ENCODE data around the gene HOXA1.

HOXA1 gene

DNA sequence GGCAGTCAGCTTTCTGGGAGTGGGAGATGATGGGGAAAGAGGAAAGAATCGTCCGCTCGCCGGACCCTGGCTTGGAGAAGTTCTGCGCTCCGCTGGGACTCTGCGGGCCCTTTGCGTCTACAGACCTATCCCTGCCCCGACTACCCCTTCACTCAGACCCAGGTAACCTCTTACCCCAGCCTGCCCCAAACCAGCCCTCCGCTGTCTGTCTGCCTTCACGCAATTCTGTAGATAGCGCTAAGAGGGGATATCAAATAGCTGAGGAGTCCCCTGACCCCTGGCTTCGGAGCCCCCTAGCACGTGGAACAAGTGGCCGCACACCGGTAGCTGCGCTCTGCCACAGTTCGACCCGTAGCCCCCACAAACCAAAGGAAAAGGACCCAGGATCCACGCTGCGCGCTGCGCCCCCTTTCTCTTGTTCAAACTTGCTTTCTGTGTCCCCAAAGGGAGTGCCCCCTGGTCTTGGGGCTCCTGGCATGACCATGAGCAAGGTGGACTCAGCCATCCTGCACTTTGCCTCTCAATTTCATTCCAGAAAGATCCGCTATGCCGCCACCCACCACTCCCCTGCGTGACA lies 27.8 kb upstream of the HOXA1 start:
- no peak for ATAC-seq

DNA sequence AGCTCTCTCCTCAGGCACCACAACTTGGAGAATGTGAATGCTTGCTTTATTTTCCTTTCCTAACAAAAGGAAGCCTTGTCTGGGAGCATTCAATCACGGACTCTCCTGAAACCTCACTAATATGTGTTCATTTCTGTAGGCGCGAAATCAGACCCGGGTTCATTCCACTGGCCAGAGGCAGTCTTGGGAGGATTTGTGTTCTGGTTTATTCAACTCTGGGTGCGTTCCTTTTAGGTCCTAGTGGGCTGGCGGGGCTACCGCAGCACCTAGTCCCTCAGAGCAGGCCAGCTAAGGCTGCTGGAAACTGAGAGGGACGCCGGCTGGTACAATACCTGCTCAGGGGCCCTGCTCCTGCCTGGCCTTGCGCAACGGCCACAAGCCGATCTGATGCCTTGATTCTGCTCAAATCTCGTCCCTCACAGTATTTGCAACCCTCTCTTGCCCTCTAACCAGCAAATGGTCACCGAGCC lies 27.2 kb upstream of the HOXA1 start:
- TF ChIP-seq, protein P1, sequence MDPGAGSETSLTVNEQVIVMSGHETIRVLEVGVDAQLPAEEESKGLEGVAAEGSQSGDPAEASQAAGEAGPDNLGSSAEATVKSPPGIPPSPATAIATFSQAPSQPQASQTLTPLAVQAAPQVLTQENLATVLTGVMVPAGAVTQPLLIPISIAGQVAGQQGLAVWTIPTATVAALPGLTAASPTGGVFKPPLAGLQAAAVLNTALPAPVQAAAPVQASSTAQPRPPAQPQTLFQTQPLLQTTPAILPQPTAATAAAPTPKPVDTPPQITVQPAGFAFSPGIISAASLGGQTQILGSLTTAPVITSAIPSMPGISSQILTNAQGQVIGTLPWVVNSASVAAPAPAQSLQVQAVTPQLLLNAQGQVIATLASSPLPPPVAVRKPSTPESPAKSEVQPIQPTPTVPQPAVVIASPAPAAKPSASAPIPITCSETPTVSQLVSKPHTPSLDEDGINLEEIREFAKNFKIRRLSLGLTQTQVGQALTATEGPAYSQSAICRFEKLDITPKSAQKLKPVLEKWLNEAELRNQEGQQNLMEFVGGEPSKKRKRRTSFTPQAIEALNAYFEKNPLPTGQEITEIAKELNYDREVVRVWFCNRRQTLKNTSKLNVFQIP (CRISPR knock-in tag; IDR thresholded peaks at IDR 0.05; ENCODE audit: borderline replicate concordance, low read depth) = no peak
- TF ChIP-seq ZNF70 (CRISPR knock-in tag; IDR thresholded peaks at IDR 0.05) (no peak), ZFP3 (CRISPR knock-in tag; IDR thresholded peaks at IDR 0.05) (no peak), CSDC2 (CRISPR knock-in tag; IDR thresholded peaks at IDR 0.05) (no peak), ISL1 (CRISPR knock-in tag; IDR thresholded peaks at IDR 0.05) (no peak), SNAI2 (CRISPR knock-in tag; IDR thresholded peaks at IDR 0.05) (no peak), TOX (CRISPR knock-in tag; IDR thresholded peaks at IDR 0.05; ENCODE audit: borderline replicate concordance) (no peak), ESRRG (CRISPR knock-in tag; IDR thresholded peaks at IDR 0.05) (no peak), ZNF565 (CRISPR knock-in tag; conservative IDR thresholded peaks at IDR 0.05; ENCODE audit: low read depth) (no peak), BACH2 (CRISPR knock-in tag; IDR thresholded peaks at IDR 0.05; ENCODE audit: borderline replicate concordance) (no peak), PPARA (CRISPR knock-in tag; IDR thresholded peaks at IDR 0.05; ENCODE audit: borderline replicate concordance) (no peak), TCF4 (CRISPR knock-in tag; IDR thresholded peaks at IDR 0.05; ENCODE audit: borderline replicate concordance) (no peak)
- TF ChIP-seq, protein P2, sequence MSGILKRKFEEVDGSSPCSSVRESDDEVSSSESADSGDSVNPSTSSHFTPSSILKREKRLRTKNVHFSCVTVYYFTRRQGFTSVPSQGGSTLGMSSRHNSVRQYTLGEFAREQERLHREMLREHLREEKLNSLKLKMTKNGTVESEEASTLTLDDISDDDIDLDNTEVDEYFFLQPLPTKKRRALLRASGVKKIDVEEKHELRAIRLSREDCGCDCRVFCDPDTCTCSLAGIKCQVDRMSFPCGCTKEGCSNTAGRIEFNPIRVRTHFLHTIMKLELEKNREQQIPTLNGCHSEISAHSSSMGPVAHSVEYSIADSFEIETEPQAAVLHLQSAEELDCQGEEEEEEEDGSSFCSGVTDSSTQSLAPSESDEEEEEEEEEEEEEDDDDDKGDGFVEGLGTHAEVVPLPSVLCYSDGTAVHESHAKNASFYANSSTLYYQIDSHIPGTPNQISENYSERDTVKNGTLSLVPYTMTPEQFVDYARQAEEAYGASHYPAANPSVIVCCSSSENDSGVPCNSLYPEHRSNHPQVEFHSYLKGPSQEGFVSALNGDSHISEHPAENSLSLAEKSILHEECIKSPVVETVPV (CRISPR knock-in tag; IDR thresholded peaks at IDR 0.05) = no peak
- TF ChIP-seq, protein P3, sequence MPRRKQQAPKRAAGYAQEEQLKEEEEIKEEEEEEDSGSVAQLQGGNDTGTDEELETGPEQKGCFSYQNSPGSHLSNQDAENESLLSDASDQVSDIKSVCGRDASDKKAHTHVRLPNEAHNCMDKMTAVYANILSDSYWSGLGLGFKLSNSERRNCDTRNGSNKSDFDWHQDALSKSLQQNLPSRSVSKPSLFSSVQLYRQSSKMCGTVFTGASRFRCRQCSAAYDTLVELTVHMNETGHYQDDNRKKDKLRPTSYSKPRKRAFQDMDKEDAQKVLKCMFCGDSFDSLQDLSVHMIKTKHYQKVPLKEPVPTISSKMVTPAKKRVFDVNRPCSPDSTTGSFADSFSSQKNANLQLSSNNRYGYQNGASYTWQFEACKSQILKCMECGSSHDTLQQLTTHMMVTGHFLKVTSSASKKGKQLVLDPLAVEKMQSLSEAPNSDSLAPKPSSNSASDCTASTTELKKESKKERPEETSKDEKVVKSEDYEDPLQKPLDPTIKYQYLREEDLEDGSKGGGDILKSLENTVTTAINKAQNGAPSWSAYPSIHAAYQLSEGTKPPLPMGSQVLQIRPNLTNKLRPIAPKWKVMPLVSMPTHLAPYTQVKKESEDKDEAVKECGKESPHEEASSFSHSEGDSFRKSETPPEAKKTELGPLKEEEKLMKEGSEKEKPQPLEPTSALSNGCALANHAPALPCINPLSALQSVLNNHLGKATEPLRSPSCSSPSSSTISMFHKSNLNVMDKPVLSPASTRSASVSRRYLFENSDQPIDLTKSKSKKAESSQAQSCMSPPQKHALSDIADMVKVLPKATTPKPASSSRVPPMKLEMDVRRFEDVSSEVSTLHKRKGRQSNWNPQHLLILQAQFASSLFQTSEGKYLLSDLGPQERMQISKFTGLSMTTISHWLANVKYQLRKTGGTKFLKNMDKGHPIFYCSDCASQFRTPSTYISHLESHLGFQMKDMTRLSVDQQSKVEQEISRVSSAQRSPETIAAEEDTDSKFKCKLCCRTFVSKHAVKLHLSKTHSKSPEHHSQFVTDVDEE (CRISPR knock-in tag; IDR thresholded peaks at IDR 0.05) = no peak
- TF ChIP-seq, protein P4, sequence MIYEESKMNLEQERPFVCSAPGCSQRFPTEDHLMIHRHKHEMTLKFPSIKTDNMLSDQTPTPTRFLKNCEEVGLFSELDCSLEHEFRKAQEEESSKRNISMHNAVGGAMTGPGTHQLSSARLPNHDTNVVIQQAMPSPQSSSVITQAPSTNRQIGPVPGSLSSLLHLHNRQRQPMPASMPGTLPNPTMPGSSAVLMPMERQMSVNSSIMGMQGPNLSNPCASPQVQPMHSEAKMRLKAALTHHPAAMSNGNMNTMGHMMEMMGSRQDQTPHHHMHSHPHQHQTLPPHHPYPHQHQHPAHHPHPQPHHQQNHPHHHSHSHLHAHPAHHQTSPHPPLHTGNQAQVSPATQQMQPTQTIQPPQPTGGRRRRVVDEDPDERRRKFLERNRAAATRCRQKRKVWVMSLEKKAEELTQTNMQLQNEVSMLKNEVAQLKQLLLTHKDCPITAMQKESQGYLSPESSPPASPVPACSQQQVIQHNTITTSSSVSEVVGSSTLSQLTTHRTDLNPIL (CRISPR knock-in tag; IDR thresholded peaks at IDR 0.05; ENCODE audit: low read depth) = no peak
- no peak for ATAC-seq

More for the DNA sequence above, 27.8 kb upstream of the HOXA1 start:
- TF ChIP-seq ZNF70 (CRISPR knock-in tag; IDR thresholded peaks at IDR 0.05) (no peak), ARNTL (CRISPR knock-in tag; IDR thresholded peaks at IDR 0.05; ENCODE audit: borderline replicate concordance, low read depth) (no peak), ISL1 (CRISPR knock-in tag; IDR thresholded peaks at IDR 0.05) (no peak), ZFP3 (CRISPR knock-in tag; IDR thresholded peaks at IDR 0.05) (no peak), ESRRG (CRISPR knock-in tag; IDR thresholded peaks at IDR 0.05) (no peak), CSDC2 (CRISPR knock-in tag; IDR thresholded peaks at IDR 0.05) (no peak), ZNF8 (CRISPR knock-in tag; IDR thresholded peaks at IDR 0.05) (no peak), GLIS3 (CRISPR knock-in tag; IDR thresholded peaks at IDR 0.05) (no peak), ZNF565 (CRISPR knock-in tag; conservative IDR thresholded peaks at IDR 0.05; ENCODE audit: low read depth) (no peak), SNAI2 (CRISPR knock-in tag; IDR thresholded peaks at IDR 0.05) (no peak), PPARA (CRISPR knock-in tag; IDR thresholded peaks at IDR 0.05; ENCODE audit: borderline replicate concordance) (no peak), ZC3H10 (CRISPR knock-in tag; IDR thresholded peaks at IDR 0.05) (no peak)
- TF ChIP-seq, protein P4 (CRISPR knock-in tag; IDR thresholded peaks at IDR 0.05; ENCODE audit: low read depth) = no peak
- TF ChIP-seq, protein P2 (CRISPR knock-in tag; IDR thresholded peaks at IDR 0.05) = no peak
